Measurements from ENCODE around the gene PTPN23.

PTPN23 gene, protein sequence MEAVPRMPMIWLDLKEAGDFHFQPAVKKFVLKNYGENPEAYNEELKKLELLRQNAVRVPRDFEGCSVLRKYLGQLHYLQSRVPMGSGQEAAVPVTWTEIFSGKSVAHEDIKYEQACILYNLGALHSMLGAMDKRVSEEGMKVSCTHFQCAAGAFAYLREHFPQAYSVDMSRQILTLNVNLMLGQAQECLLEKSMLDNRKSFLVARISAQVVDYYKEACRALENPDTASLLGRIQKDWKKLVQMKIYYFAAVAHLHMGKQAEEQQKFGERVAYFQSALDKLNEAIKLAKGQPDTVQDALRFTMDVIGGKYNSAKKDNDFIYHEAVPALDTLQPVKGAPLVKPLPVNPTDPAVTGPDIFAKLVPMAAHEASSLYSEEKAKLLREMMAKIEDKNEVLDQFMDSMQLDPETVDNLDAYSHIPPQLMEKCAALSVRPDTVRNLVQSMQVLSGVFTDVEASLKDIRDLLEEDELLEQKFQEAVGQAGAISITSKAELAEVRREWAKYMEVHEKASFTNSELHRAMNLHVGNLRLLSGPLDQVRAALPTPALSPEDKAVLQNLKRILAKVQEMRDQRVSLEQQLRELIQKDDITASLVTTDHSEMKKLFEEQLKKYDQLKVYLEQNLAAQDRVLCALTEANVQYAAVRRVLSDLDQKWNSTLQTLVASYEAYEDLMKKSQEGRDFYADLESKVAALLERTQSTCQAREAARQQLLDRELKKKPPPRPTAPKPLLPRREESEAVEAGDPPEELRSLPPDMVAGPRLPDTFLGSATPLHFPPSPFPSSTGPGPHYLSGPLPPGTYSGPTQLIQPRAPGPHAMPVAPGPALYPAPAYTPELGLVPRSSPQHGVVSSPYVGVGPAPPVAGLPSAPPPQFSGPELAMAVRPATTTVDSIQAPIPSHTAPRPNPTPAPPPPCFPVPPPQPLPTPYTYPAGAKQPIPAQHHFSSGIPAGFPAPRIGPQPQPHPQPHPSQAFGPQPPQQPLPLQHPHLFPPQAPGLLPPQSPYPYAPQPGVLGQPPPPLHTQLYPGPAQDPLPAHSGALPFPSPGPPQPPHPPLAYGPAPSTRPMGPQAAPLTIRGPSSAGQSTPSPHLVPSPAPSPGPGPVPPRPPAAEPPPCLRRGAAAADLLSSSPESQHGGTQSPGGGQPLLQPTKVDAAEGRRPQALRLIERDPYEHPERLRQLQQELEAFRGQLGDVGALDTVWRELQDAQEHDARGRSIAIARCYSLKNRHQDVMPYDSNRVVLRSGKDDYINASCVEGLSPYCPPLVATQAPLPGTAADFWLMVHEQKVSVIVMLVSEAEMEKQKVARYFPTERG (N-terminal part only)

DNA sequence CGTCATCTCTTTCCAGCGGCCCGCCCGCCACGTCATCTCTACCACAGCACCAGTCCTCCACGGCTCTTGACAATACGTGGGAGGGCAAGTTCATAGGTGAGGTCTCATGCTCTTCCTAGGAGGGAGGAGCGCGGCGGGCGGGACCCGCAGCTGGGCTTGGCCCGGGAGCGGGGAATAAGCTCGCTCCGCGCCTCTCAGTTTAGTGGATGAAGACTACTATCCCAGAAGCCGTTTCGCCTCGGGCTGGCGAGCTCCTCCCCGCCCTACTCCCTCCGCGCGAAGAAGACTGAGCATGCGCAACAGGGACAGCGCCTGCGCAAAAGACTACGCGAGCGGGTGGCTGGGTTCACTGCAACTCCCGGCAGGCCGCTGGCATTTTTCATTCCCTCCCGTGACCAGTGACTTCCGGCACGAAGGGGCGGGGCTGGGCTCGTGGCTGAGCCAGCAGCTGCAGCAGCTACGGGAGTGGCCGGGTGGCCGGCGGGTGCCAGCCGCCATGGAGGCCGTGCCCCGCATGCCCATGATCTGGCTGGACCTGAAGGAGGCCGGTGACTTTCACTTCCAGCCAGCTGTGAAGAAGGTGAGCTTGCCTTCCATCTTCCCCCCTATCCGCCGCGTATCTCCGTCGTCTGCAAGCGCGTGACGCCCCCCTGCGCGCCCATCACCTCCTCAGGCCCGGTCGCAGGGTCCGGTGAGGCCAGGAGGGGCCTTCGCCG is at the start of gene PTPN23:
PTPN23 (plus strand) TSS at position 421 of the 716 bp plus-strand sequence; CDS start at position 497, 76 bp downstream.
- Mint-ChIP-seq H3K9me3 (no peaks in the 10 kb centered on the region), H3K27me3 (no peaks in the 10 kb centered on the region), H3K4me1 (ENCODE audit: low read depth) (peaks cover 45% of the 10 kb centered on the region), H3K27ac (peak within 1 kb of the TSS; percentile 100), H3K4me3 (peak within 1 kb of the TSS; percentile 100), H3K36me3 (ENCODE audit: low read depth) (peaks cover 37% of the 10 kb centered on the region)
- peak; percentile 99 for DNase-seq

DNA sequence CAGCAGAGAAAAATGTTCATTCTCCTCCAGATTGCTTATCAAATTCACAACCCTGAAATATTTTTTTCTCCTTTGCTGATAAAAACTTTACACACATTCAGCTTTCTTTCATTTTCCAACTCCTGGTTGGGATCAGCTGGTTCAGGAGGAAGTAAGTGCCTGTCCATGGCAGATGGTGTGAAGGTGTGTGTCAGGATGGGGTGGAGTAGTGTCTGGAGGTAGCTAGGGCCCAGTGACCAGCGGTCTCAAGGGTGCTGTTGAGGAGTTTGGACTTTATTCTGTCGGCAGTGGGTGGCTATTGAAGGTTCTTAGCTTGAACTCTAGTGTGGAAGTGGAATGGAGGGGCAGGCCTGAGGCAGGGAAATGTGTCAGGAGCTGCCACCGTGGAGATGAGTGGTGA is 46.9 kb upstream of the PTPN23 start:
- H3K4me3 Mint-ChIP-seq, result no peak overlapping the region
- no peak for DNase-seq
- no peaks in the 10 kb centered on the region for H3K9me3 Mint-ChIP-seq
- H3K36me3 Mint-ChIP-seq (ENCODE audit: low read depth), result peaks cover 95% of the 10 kb centered on the region
- H3K27ac Mint-ChIP-seq, result peak overlapping the region; percentile 62
- no peaks in the 10 kb centered on the region for H3K27me3 Mint-ChIP-seq
- H3K4me1 Mint-ChIP-seq (ENCODE audit: low read depth), result no peaks in the 10 kb centered on the region

GRCh38 chr3:47337656-47338055 is 43.2 kb upstream of the PTPN23 start:
- H3K9me3 Mint-ChIP-seq, result no peaks in the 10 kb centered on the region
- no peaks in the 10 kb centered on the region for H3K27me3 Mint-ChIP-seq
- H3K4me3 Mint-ChIP-seq, result no peak overlapping the region
- H3K27ac Mint-ChIP-seq, result no peak overlapping the region
- DNase-seq, result no peak
- peaks cover 95% of the 10 kb centered on the region for H3K36me3 Mint-ChIP-seq (ENCODE audit: low read depth)
- no peaks in the 10 kb centered on the region for H3K4me1 Mint-ChIP-seq (ENCODE audit: low read depth)

DNA sequence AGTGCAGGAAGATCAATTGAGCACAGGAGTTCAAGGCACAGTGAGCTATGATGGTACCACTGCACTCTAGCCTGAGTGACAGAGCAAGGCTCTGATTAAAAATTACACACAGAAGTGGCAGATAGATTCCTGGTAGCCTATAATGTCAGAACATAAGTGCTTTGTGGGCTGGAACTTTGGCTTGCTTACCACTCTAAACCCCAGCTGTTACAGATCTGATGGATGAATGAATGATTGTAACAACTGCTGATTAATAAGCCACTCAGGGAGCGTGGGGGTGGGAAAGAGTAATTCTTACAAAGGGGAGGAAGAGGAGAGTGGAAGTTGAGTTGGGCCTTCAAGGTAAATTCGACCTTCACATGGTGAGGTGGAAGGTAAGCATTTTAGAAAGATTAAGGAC is 40.9 kb upstream of the PTPN23 start:
- no peaks in the 10 kb centered on the region for H3K27me3 Mint-ChIP-seq
- no peak overlapping the region for H3K4me3 Mint-ChIP-seq
- peaks cover 95% of the 10 kb centered on the region for H3K36me3 Mint-ChIP-seq (ENCODE audit: low read depth)
- H3K4me1 Mint-ChIP-seq (ENCODE audit: low read depth), result no peaks in the 10 kb centered on the region
- peak overlapping the region; percentile 22 for H3K27ac Mint-ChIP-seq
- no peaks in the 10 kb centered on the region for H3K9me3 Mint-ChIP-seq
- no peak for DNase-seq

- Mint-ChIP-seq H3K36me3 (ENCODE audit: low read depth) (peaks cover 97% of the 10 kb centered on the region), H3K4me3 (no peak overlapping the region), H3K27me3 (no peaks in the 10 kb centered on the region), H3K4me1 (ENCODE audit: low read depth) (peaks cover 3% of the 10 kb centered on the region), H3K27ac (no peak overlapping the region), H3K9me3 (no peaks in the 10 kb centered on the region)
- no peak for DNase-seq
Measured at GRCh38 chr3:47340866-47341265, 40.0 kb upstream of the PTPN23 start.

GRCh38 chr3:47342151-47342550 is 38.7 kb upstream of the PTPN23 start:
- Mint-ChIP-seq H3K36me3 (ENCODE audit: low read depth) (peaks cover 93% of the 10 kb centered on the region), H3K4me3 (no peak overlapping the region), H3K27ac (peak overlapping the region; percentile 13), H3K9me3 (no peaks in the 10 kb centered on the region), H3K27me3 (no peaks in the 10 kb centered on the region), H3K4me1 (ENCODE audit: low read depth) (peaks cover 3% of the 10 kb centered on the region)
- no peak for DNase-seq

DNA sequence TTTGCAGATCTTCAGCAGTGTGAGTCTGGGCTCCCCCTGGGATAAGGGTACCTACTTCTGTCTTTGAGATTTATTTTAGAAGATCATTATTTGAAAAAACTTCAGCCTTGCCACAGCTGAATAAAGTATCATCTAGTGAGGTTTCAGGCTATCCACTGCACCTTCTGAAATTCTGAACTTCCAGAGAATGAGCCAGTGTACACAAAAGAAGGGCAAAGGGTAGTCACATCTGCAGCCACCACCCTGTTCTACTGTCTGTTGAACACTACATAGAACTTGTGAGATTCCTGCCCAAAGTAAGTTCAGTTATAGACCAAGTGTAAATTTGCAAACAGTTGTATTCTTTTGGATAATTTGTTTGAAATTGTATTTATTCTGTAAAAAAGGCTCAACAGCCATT is 38.0 kb upstream of the PTPN23 start:
- Mint-ChIP-seq H3K4me3 (no peak overlapping the region), H3K4me1 (ENCODE audit: low read depth) (peaks cover 3% of the 10 kb centered on the region), H3K9me3 (no peaks in the 10 kb centered on the region), H3K27ac (peak overlapping the region; percentile 12), H3K36me3 (ENCODE audit: low read depth) (peaks cover 89% of the 10 kb centered on the region), H3K27me3 (no peaks in the 10 kb centered on the region)
- DNase-seq, result no peak

- no peak for DNase-seq
- Mint-ChIP-seq H3K9me3 (no peaks in the 10 kb centered on the region), H3K27me3 (no peaks in the 10 kb centered on the region), H3K27ac (no peak overlapping the region), H3K36me3 (ENCODE audit: low read depth) (peaks cover 82% of the 10 kb centered on the region), H3K4me1 (ENCODE audit: low read depth) (peaks cover 3% of the 10 kb centered on the region), H3K4me3 (no peak overlapping the region)
Measured at GRCh38 chr3:47343471-47343971, 37.3 kb upstream of the PTPN23 start.

- H3K4me1 Mint-ChIP-seq (ENCODE audit: low read depth), result peaks cover 3% of the 10 kb centered on the region
- no peak for DNase-seq
- peaks cover 67% of the 10 kb centered on the region for H3K36me3 Mint-ChIP-seq (ENCODE audit: low read depth)
- no peaks in the 10 kb centered on the region for H3K9me3 Mint-ChIP-seq
- H3K27ac Mint-ChIP-seq, result no peak overlapping the region
- H3K4me3 Mint-ChIP-seq, result no peak overlapping the region
- no peaks in the 10 kb centered on the region for H3K27me3 Mint-ChIP-seq
Measured at GRCh38 chr3:47344971-47345370, 35.9 kb upstream of the PTPN23 start.

DNA sequence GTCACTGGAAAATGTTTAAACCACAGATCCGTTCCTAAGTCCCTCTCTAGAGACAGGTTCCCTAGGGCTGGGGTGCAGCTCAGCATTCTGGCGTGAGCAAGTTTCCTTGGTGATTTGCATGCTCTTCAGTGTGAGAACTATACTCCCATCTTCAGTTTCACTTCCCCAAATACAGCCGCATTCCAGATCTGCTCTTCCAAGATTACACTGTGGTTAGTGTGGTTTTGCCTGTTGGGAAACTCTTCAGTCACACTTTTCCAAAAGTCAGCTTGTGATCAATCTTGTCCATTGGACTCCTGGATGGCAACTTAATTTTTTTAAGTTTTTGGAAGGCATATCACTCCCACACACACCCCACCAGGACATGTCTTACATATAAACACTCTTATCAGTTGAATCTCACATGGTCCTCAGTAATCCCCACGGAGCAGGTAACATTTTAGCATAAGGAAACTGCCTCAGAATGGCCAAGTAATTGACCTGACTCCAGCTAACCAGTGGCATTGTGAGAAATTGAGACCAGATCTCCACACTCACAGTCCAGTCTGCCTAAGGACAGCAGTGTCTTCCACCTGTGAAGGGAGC is 33.5 kb upstream of the PTPN23 start:
- no peaks in the 10 kb centered on the region for H3K27me3 Mint-ChIP-seq
- no peaks in the 10 kb centered on the region for H3K9me3 Mint-ChIP-seq
- no peak overlapping the region for H3K4me3 Mint-ChIP-seq
- peaks cover 48% of the 10 kb centered on the region for H3K36me3 Mint-ChIP-seq (ENCODE audit: low read depth)
- no peak for DNase-seq
- H3K4me1 Mint-ChIP-seq (ENCODE audit: low read depth), result peaks cover 3% of the 10 kb centered on the region
- no peak overlapping the region for H3K27ac Mint-ChIP-seq

GRCh38 chr3:47348411-47349154 is 32.2 kb upstream of the PTPN23 start:
- Mint-ChIP-seq H3K27ac (no peak overlapping the region), H3K9me3 (no peaks in the 10 kb centered on the region), H3K4me1 (ENCODE audit: low read depth) (peaks cover 3% of the 10 kb centered on the region), H3K27me3 (no peaks in the 10 kb centered on the region), H3K4me3 (no peak overlapping the region), H3K36me3 (ENCODE audit: low read depth) (peaks cover 35% of the 10 kb centered on the region)
- DNase-seq, result no peak

GRCh38 chr3:47355010-47355409 is 25.8 kb upstream of the PTPN23 start:
- Mint-ChIP-seq H3K36me3 (ENCODE audit: low read depth) (peaks cover 5% of the 10 kb centered on the region), H3K4me1 (ENCODE audit: low read depth) (peaks cover under 1% of the 10 kb centered on the region), H3K9me3 (peaks cover 12% of the 10 kb centered on the region), H3K27me3 (no peaks in the 10 kb centered on the region), H3K27ac (no peak overlapping the region), H3K4me3 (no peak overlapping the region)
- DNase-seq, result no peak

GRCh38 chr3:47356201-47356600 is 24.6 kb upstream of the PTPN23 start:
- Mint-ChIP-seq H3K27ac (no peak overlapping the region), H3K27me3 (no peaks in the 10 kb centered on the region), H3K9me3 (peaks cover 17% of the 10 kb centered on the region), H3K4me3 (no peak overlapping the region), H3K36me3 (ENCODE audit: low read depth) (peaks cover 10% of the 10 kb centered on the region), H3K4me1 (ENCODE audit: low read depth) (peaks cover 5% of the 10 kb centered on the region)
- no peak for DNase-seq
